ENCODE results near the gene SMG1. TPM values are rescaled to one million over a fixed set of nuclear protein-coding genes. Genes with fewer than 3 reads are reported as not detected.

The SMG1 gene
- total RNA-seq, 1 experiment from 2014 or later: 72.7 TPM

DNA sequence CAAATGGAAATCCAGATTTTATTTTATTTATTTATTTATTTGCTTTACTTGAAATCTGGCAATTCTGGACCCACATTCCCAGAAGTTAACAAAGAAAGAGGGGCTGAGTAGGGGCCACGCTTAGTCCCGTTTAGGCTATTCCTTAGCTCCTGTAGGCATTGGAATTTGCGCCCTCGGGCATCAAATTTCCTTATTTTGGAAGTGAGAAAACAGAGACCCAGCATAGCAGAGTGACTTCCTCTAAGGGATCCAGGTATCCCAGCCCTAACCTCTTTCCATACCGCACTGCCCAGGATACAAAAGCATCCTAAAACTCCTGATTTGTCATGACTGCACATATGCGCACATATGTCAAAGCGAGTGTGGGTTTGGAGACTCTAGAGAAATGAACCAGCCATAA lies 19.0 kb upstream of the SMG1 start:
- TF ChIP-seq TCF7L2 (IDR thresholded peaks at IDR 0.05; ENCODE audit: borderline replicate concordance, extremely low read depth, insufficient read depth, insufficient read length) (no peak), RAD21 (IDR thresholded peaks at IDR 0.05; ENCODE audit: low read depth) (no peak), CBX3 (IDR thresholded peaks at IDR 0.05; ENCODE audit: low read depth) (no peak)
- Histone ChIP-seq H3K9me2 (ENCODE audit: insufficient read depth) (no peaks in the 10 kb centered on the region), H3K4me3 (replicated peaks in 1 of 2; ENCODE audit: low read depth in 1 of 2, low read length in 2 of 2) (no peak overlapping the region), H4K20me1 (ENCODE audit: insufficient read depth) (no peaks in the 10 kb centered on the region), H3K27ac (ENCODE audit: low read depth, low read length) (no peak overlapping the region), H3K27me3 (ENCODE audit: insufficient read depth, low read length) (no peaks in the 10 kb centered on the region), H2AFZ (ENCODE audit: low read depth, low read length, poor library complexity, severe bottlenecking) (peak overlapping the region; percentile 100), H3K4me1 (ENCODE audit: control insufficient read depth in 1 of 2, insufficient read depth in 2 of 2, low read length in 2 of 2) (peaks cover 7 to 25% of the 10 kb centered on the region in 2 experiments), H3K36me3 (ENCODE audit: control insufficient read depth in 1 of 2, insufficient read depth in 2 of 2, low read length in 2 of 2) (no peaks in the 10 kb centered on the region), H3K4me2 (ENCODE audit: low read length) (peak overlapping the region; percentile 93; the same call in 1 of the 2 replicates), H3K9ac (ENCODE audit: low read length) (no peak overlapping the region), H3K79me2 (ENCODE audit: insufficient read depth, low read length) (no peaks in the 10 kb centered on the region), H3K9me3 (ENCODE audit: control insufficient read depth in 1 of 2, insufficient read depth in 1 of 2, low read depth in 1 of 2, low read length in 2 of 2) (no peaks in the 10 kb centered on the region)
- CTCF ChIA-PET: interaction anchor here (1.4 kb wide), 1 partner anchor 10 kb away, joined by 3 read pairs; no protein-coding TSS in a partner anchor
- no peak for DNase-seq (ENCODE audit: low read depth, low spot score)
- ATAC-seq: no peak
- BruUV-seq (replicated peaks): no TSS peak
- RAD21 ChIA-PET (ENCODE audit: low non-redundant PET in 1 of 2, low total read pairs in 2 of 2, uncharacterized antibody in 2 of 2, unreplicated experiment in 2 of 2): no interaction called here
- POLR2A ChIA-PET: interaction anchor here (1.0 to 1.6 kb wide), 2 partner anchors 10 to 14 kb away, joined by 3 read pairs; no protein-coding TSS in a partner anchor
- intact Hi-C loops (cut with micrococcal nuclease): no loop called here

DNA sequence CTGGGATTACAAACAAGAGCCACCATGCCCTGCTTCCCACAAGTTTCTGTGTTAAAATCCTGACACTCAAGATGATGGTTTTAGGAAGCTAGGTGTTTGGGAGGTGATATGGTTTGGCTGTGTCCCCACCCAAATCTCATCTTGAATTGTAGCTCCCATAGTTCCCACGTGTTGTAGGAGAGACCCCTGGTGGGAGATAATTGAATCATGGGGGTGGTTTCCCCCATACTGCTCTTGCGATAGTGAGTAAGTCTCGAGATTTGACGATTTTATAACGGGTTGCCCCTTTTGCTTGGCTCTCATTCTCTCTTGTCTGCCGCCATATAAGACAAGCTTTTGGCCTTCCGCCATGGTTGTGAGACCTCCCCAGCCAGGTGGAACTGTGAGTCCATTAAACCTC lies 17.2 kb upstream of the SMG1 start:
- ATAC-seq (no peak), DNase-seq (ENCODE audit: low read depth, low spot score) (no peak)
- Histone ChIP-seq H3K9me3 (ENCODE audit: control insufficient read depth in 1 of 2, insufficient read depth in 1 of 2, low read depth in 1 of 2, low read length in 2 of 2) (no peaks in the 10 kb centered on the region), H3K4me1 (ENCODE audit: control insufficient read depth in 1 of 2, insufficient read depth in 2 of 2, low read length in 2 of 2) (peaks cover 19 to 35% of the 10 kb centered on the region in 2 experiments), H3K4me2 (ENCODE audit: low read length) (no peak overlapping the region), H4K20me1 (ENCODE audit: insufficient read depth) (no peaks in the 10 kb centered on the region), H3K36me3 (ENCODE audit: control insufficient read depth in 1 of 2, insufficient read depth in 2 of 2, low read length in 2 of 2) (no peaks in the 10 kb centered on the region), H3K79me2 (ENCODE audit: insufficient read depth, low read length) (no peaks in the 10 kb centered on the region), H3K27me3 (ENCODE audit: insufficient read depth, low read length) (no peaks in the 10 kb centered on the region), H2AFZ (ENCODE audit: low read depth, low read length, poor library complexity, severe bottlenecking) (no peak overlapping the region), H3K27ac (ENCODE audit: low read depth, low read length) (no peak overlapping the region), H3K9me2 (ENCODE audit: insufficient read depth) (no peaks in the 10 kb centered on the region), H3K9ac (ENCODE audit: low read length) (no peak overlapping the region), H3K4me3 (replicated peaks in 1 of 2; ENCODE audit: low read depth in 1 of 2, low read length in 2 of 2) (no peak overlapping the region)
- intact Hi-C loops (cut with micrococcal nuclease): no loop called here
- no peak for TF ChIP-seq FOSL1 (IDR thresholded peaks at IDR 0.05; ENCODE audit: low read depth)
- TF ChIP-seq POLR2A (IDR thresholded peaks at IDR 0.05; ENCODE audit: borderline replicate concordance, extremely low read depth, insufficient read depth, insufficient read length): no peak
- TF ChIP-seq, protein P1, sequence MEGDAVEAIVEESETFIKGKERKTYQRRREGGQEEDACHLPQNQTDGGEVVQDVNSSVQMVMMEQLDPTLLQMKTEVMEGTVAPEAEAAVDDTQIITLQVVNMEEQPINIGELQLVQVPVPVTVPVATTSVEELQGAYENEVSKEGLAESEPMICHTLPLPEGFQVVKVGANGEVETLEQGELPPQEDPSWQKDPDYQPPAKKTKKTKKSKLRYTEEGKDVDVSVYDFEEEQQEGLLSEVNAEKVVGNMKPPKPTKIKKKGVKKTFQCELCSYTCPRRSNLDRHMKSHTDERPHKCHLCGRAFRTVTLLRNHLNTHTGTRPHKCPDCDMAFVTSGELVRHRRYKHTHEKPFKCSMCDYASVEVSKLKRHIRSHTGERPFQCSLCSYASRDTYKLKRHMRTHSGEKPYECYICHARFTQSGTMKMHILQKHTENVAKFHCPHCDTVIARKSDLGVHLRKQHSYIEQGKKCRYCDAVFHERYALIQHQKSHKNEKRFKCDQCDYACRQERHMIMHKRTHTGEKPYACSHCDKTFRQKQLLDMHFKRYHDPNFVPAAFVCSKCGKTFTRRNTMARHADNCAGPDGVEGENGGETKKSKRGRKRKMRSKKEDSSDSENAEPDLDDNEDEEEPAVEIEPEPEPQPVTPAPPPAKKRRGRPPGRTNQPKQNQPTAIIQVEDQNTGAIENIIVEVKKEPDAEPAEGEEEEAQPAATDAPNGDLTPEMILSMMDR (IDR thresholded peaks at IDR 0.05 in 2 of 3, conservative IDR thresholded peaks at IDR 0.05 in 1 of 3; ENCODE audit: borderline replicate concordance in 1 of 3, insufficient read depth in 1 of 3, low read depth in 2 of 3, low read length in 2 of 3): no peak
- TF ChIP-seq, protein P2, sequence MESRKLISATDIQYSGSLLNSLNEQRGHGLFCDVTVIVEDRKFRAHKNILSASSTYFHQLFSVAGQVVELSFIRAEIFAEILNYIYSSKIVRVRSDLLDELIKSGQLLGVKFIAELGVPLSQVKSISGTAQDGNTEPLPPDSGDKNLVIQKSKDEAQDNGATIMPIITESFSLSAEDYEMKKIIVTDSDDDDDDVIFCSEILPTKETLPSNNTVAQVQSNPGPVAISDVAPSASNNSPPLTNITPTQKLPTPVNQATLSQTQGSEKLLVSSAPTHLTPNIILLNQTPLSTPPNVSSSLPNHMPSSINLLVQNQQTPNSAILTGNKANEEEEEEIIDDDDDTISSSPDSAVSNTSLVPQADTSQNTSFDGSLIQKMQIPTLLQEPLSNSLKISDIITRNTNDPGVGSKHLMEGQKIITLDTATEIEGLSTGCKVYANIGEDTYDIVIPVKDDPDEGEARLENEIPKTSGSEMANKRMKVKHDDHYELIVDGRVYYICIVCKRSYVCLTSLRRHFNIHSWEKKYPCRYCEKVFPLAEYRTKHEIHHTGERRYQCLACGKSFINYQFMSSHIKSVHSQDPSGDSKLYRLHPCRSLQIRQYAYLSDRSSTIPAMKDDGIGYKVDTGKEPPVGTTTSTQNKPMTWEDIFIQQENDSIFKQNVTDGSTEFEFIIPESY (IDR thresholded peaks at IDR 0.05; ENCODE audit: extremely low read depth, insufficient replicate concordance, low read length): no peak
- TF ChIP-seq, protein P3, sequence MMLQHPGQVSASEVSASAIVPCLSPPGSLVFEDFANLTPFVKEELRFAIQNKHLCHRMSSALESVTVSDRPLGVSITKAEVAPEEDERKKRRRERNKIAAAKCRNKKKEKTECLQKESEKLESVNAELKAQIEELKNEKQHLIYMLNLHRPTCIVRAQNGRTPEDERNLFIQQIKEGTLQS (IDR thresholded peaks at IDR 0.05): no peak
- no peak for TF ChIP-seq POLR2AphosphoS5 (IDR thresholded peaks at IDR 0.05; ENCODE audit: low read depth, low read length)
- no peak for TF ChIP-seq CEBPB (IDR thresholded peaks at IDR 0.05; ENCODE audit: low read depth)
- no peak for TF ChIP-seq SRF (IDR thresholded peaks at IDR 0.05; ENCODE audit: low read depth)
- no peak for TF ChIP-seq CBX3 (IDR thresholded peaks at IDR 0.05; ENCODE audit: low read depth)
- TF ChIP-seq, protein P4, sequence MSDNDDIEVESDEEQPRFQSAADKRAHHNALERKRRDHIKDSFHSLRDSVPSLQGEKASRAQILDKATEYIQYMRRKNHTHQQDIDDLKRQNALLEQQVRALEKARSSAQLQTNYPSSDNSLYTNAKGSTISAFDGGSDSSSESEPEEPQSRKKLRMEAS (IDR thresholded peaks at IDR 0.05): no peak
- no peak for TF ChIP-seq TCF7L2 (IDR thresholded peaks at IDR 0.05; ENCODE audit: borderline replicate concordance, extremely low read depth, insufficient read depth, insufficient read length)
- TF ChIP-seq ELF1 (IDR thresholded peaks at IDR 0.05; ENCODE audit: borderline replicate concordance, low read depth): no peak
- TF ChIP-seq ZFX (IDR thresholded peaks at IDR 0.05): no peak
- TF ChIP-seq RAD21 (IDR thresholded peaks at IDR 0.05; ENCODE audit: low read depth): no peak
- TF ChIP-seq ZNF274 (IDR thresholded peaks at IDR 0.05; ENCODE audit: low read depth, low read length): no peak
- no peak for TF ChIP-seq SIN3A (IDR thresholded peaks at IDR 0.05; ENCODE audit: low read depth)
- RAD21 ChIA-PET (ENCODE audit: low non-redundant PET in 1 of 2, low total read pairs in 2 of 2, uncharacterized antibody in 2 of 2, unreplicated experiment in 2 of 2): no interaction called here
- BruUV-seq (replicated peaks): no TSS peak
- CTCF ChIA-PET: no interaction called here
- POLR2A ChIA-PET: no interaction called here

Measured in HCT116 (cell line).